Loucy (cell line): ENCODE results near the gene PCSK2.

Experiments used
- CTCF ChIP-seq: fragments of 200-600 bp; sonication (generic); conservative IDR thresholded peaks from 2 replicates; pipeline ENCODE4 v1.5.1; 2014; ENCODE audit warnings: mild to moderate bottlenecking, antibody characterized with exemption, low read length
- EZH2phosphoT487 ChIP-seq: fragments of 200-600 bp; IDR thresholded peaks from 2 replicates; pipeline ENCODE4 v1.6.1; 2018; ENCODE audit warnings: antibody characterized with exemption, mild to moderate bottlenecking, moderate library complexity, borderline replicate concordance

- no peak for TF ChIP-seq CTCF
- no peak for TF ChIP-seq EZH2phosphoT487
Observed at GRCh38 chr20:17525650-17526049, 298.8 kb downstream of the PCSK2 start.
